MM.1S (cell line): ENCODE data around the gene SSUH2.

Experiments used
- CTCF ChIP-seq: fragments of 300-600 bp; sonication (generic); IDR thresholded peaks from 2 replicates; pipeline ENCODE4 v1.5.1; 2016; ENCODE audit warnings: antibody characterized with exemption, low read length, mixed read lengths
- EZH2 ChIP-seq: fragments of 300-600 bp; sonication (generic); optimal IDR thresholded peaks from 2 replicates; pipeline ENCODE3; 2017; ENCODE audit warnings: low read depth, mild to moderate bottlenecking, antibody characterized with exemption, low read length, mixed read lengths

- TF ChIP-seq EZH2 (no peak), CTCF (no peak)
Measured at GRCh38 chr3:8681349-8681748, 36.8 kb upstream of the SSUH2 start.
